WTC11 (cell line): ENCODE data around the gene FMC1.

Source experiments
- ELF4 ChIP-seq: sonication (generic); formaldehyde crosslinking; IDR thresholded peaks from 2 replicates; pipeline ENCODE4 v1.8.1; 2022; ENCODE audit warnings: low read depth, mild to moderate bottlenecking, moderate library complexity, missing genetic modification reagents
- TF ChIP-seq, protein P1 (sequence below): sonication (generic); formaldehyde crosslinking; IDR thresholded peaks from 2 replicates; pipeline ENCODE4 v1.8.1; 2023; ENCODE audit warnings: mild to moderate bottlenecking, missing genetic modification reagents, moderate library complexity
- TF ChIP-seq, protein P2 (sequence below): sonication (generic); formaldehyde crosslinking; IDR thresholded peaks from 2 replicates; pipeline ENCODE4 v1.8.1; 2023; ENCODE audit warnings: mild to moderate bottlenecking, moderate library complexity, missing genetic modification reagents
- TF ChIP-seq, protein P3 (sequence below): sonication (generic); formaldehyde crosslinking; IDR thresholded peaks from 2 replicates; pipeline ENCODE4 v1.8.1; 2022; ENCODE audit warnings: missing genetic modification reagents, borderline replicate concordance
- TF ChIP-seq, protein P4 (sequence below): fragments of 200-600 bp; IDR thresholded peaks from 2 replicates; pipeline ENCODE4 v1.8.0; 2022; ENCODE audit warnings: antibody characterized with exemption

DNA sequence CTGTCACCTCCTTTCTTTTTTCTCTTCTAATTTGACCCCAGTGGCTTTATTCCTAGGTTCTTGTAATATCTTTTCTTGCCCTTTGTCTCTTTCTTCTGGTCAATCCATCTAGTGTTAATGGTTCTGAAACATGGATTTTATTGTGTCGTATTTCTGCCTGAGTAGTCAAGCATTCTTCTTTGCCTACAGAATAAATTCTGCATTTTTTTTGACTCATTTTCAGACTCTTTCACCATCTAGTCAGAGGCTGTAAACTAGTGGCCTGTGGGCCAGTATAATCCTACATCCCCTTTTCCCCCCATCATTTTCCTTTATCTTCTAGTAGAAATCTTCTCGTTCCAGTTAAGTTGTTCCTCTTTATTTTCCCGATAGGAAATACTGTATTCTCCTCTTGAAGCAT lies 48.0 kb downstream of the FMC1 start:
- TF ChIP-seq, protein P1, sequence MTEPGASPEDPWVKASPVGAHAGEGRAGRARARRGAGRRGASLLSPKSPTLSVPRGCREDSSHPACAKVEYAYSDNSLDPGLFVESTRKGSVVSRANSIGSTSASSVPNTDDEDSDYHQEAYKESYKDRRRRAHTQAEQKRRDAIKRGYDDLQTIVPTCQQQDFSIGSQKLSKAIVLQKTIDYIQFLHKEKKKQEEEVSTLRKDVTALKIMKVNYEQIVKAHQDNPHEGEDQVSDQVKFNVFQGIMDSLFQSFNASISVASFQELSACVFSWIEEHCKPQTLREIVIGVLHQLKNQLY (CRISPR knock-in tag): no peak
- TF ChIP-seq, protein P2, sequence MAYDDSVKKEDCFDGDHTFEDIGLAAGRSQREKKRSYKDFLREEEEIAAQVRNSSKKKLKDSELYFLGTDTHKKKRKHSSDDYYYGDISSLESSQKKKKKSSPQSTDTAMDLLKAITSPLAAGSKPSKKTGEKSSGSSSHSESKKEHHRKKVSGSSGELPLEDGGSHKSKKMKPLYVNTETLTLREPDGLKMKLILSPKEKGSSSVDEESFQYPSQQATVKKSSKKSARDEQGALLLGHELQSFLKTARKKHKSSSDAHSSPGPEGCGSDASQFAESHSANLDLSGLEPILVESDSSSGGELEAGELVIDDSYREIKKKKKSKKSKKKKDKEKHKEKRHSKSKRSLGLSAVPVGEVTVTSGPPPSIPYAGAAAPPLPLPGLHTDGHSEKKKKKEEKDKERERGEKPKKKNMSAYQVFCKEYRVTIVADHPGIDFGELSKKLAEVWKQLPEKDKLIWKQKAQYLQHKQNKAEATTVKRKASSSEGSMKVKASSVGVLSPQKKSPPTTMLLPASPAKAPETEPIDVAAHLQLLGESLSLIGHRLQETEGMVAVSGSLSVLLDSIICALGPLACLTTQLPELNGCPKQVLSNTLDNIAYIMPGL (CRISPR knock-in tag): no peak
- TF ChIP-seq, protein P3, sequence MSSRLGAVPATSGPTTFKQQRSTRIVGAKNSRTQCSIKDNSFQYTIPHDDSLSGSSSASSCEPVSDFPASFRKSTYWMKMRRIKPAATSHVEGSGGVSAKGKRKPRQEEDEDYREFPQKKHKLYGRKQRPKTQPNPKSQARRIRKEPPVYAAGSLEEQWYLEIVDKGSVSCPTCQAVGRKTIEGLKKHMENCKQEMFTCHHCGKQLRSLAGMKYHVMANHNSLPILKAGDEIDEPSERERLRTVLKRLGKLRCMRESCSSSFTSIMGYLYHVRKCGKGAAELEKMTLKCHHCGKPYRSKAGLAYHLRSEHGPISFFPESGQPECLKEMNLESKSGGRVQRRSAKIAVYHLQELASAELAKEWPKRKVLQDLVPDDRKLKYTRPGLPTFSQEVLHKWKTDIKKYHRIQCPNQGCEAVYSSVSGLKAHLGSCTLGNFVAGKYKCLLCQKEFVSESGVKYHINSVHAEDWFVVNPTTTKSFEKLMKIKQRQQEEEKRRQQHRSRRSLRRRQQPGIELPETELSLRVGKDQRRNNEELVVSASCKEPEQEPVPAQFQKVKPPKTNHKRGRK: no peak
- TF ChIP-seq, protein P4, sequence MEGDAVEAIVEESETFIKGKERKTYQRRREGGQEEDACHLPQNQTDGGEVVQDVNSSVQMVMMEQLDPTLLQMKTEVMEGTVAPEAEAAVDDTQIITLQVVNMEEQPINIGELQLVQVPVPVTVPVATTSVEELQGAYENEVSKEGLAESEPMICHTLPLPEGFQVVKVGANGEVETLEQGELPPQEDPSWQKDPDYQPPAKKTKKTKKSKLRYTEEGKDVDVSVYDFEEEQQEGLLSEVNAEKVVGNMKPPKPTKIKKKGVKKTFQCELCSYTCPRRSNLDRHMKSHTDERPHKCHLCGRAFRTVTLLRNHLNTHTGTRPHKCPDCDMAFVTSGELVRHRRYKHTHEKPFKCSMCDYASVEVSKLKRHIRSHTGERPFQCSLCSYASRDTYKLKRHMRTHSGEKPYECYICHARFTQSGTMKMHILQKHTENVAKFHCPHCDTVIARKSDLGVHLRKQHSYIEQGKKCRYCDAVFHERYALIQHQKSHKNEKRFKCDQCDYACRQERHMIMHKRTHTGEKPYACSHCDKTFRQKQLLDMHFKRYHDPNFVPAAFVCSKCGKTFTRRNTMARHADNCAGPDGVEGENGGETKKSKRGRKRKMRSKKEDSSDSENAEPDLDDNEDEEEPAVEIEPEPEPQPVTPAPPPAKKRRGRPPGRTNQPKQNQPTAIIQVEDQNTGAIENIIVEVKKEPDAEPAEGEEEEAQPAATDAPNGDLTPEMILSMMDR: no peak
- no peak for TF ChIP-seq ELF4 (CRISPR knock-in tag)
